ENCODE data around the gene HYAL2. TPM values are rescaled to one million over a fixed set of nuclear protein-coding genes. Genes with fewer than 3 reads are reported as not detected.

HYAL2 gene
- total and polyA plus RNA-seq, 9 of the 15 experiments (the other 6 are each of a cell fraction or from before 2014, with no cell fraction given), result 0.36 to 22.7 (median 11.4) TPM; not detected in 1

- TF ChIP-seq REST (IDR thresholded peaks at IDR 0.05; ENCODE audit: borderline replicate concordance), result peak; percentile 93
- no peak for TF ChIP-seq REST (CRISPR knock-in tag; IDR thresholded peaks at IDR 0.05; ENCODE audit: low read depth)
- TF ChIP-seq MBD1 (CRISPR knock-in tag; IDR thresholded peaks at IDR 0.05), result no peak
- TF ChIP-seq ZC3H4 (CRISPR knock-in tag; IDR thresholded peaks at IDR 0.05; ENCODE audit: borderline replicate concordance), result 0 out of 2 replicates have a peak, but pooled peaks have one; percentile 22
- peak; percentile 84 for TF ChIP-seq NCOA6 (IDR thresholded peaks at IDR 0.05)
- peak; percentile 96 for TF ChIP-seq SMC3 (conservative IDR thresholded peaks at IDR 0.05; ENCODE audit: insufficient read depth, low read depth, low read length)
- TF ChIP-seq TEAD4 (IDR thresholded peaks at IDR 0.05; ENCODE audit: low read length), result no peak
- no peak for TF ChIP-seq TEAD4 (CRISPR knock-in tag; IDR thresholded peaks at IDR 0.05; ENCODE audit: borderline replicate concordance)
- TF ChIP-seq MAFF (IDR thresholded peaks at IDR 0.05; ENCODE audit: low read length), result no peak
- TF ChIP-seq DEAF1 (CRISPR knock-in tag; IDR thresholded peaks at IDR 0.05), result peak; percentile 89
- TF ChIP-seq ZNF644 (tag; IDR thresholded peaks at IDR 0.05; ENCODE audit: low read depth), result no peak
- peak; percentile 79; the same call in 1 of the 2 replicates for TF ChIP-seq STAG1 (CRISPR knock-in tag; IDR thresholded peaks at IDR 0.05; ENCODE audit: borderline replicate concordance)
- TF ChIP-seq CREB3L1 (IDR thresholded peaks at IDR 0.05; ENCODE audit: borderline replicate concordance, low read depth), result 0 out of 2 replicates have a peak, but pooled peaks have one; percentile 24
- no peak for TF ChIP-seq CBFB (CRISPR knock-in tag; IDR thresholded peaks at IDR 0.05)
- TF ChIP-seq ATF7 (IDR thresholded peaks at IDR 0.05), result peak; percentile 82
These were observed 49.4 kb downstream of the HYAL2 start (continued) for GRCh38 chr3:50272911-50273688.
